GM23338 (cell line): ENCODE results near the gene DDX23.

ENCODE experiments used
- CREB1 ChIP-seq: fragments of 250-450 bp; sonication (Bioruptor Pico); IDR thresholded peaks from 2 replicates; pipeline ENCODE4 v1.5.0; 2020; ENCODE audit warnings: low read depth, mild to moderate bottlenecking, moderate library complexity
- EZH2 ChIP-seq: fragments of 200-600 bp; sonication (generic); IDR thresholded peaks from one replicate; pipeline ENCODE4 v1.8.0; 2017; ENCODE audit warnings: antibody characterized with exemption, mild to moderate bottlenecking, low read depth; ENCODE audit not compliant: unreplicated experiment
- EZH2phosphoT487 ChIP-seq: fragments of 200-600 bp; sonication (generic); IDR thresholded peaks from one replicate; pipeline ENCODE4 v1.8.1; 2018; ENCODE audit warnings: antibody characterized with exemption; ENCODE audit not compliant: unreplicated experiment
- JUNB ChIP-seq: IDR thresholded peaks from one replicate; pipeline ENCODE4 v1.6.1; 2016; ENCODE audit warnings: antibody characterized with exemption; ENCODE audit not compliant: unreplicated experiment
- POLR2AphosphoS5 ChIP-seq: IDR thresholded peaks from 2 replicates; pipeline ENCODE4 v1.6.1; 2016; ENCODE audit warnings: antibody characterized with exemption, low read depth
- ZNF114 ChIP-seq: fragments of 250-450 bp; sonication (Bioruptor Pico); IDR thresholded peaks from 2 replicates; pipeline ENCODE4 v1.5.0; 2020; ENCODE audit warnings: mild to moderate bottlenecking, moderate library complexity
- TF ChIP-seq, protein P1 (sequence below), 2 experiments: fragments of 200-600 bp in 1 of 2; sonication (generic) in 1 of 2; conservative IDR thresholded peaks; 2 replicates each; pipeline versions ENCODE4 v1.5.1 to v1.6.1; 2016 to 2017; ENCODE audit warnings: antibody characterized with exemption in 2 of 2, low read depth in 2 of 2, mild to moderate bottlenecking in 2 of 2, moderate library complexity in 1 of 2
- TF ChIP-seq, protein P2 (sequence below): IDR thresholded peaks from one replicate; pipeline ENCODE4 v1.6.1; 2018; ENCODE audit warnings: antibody characterized with exemption; ENCODE audit not compliant: unreplicated experiment

DNA sequence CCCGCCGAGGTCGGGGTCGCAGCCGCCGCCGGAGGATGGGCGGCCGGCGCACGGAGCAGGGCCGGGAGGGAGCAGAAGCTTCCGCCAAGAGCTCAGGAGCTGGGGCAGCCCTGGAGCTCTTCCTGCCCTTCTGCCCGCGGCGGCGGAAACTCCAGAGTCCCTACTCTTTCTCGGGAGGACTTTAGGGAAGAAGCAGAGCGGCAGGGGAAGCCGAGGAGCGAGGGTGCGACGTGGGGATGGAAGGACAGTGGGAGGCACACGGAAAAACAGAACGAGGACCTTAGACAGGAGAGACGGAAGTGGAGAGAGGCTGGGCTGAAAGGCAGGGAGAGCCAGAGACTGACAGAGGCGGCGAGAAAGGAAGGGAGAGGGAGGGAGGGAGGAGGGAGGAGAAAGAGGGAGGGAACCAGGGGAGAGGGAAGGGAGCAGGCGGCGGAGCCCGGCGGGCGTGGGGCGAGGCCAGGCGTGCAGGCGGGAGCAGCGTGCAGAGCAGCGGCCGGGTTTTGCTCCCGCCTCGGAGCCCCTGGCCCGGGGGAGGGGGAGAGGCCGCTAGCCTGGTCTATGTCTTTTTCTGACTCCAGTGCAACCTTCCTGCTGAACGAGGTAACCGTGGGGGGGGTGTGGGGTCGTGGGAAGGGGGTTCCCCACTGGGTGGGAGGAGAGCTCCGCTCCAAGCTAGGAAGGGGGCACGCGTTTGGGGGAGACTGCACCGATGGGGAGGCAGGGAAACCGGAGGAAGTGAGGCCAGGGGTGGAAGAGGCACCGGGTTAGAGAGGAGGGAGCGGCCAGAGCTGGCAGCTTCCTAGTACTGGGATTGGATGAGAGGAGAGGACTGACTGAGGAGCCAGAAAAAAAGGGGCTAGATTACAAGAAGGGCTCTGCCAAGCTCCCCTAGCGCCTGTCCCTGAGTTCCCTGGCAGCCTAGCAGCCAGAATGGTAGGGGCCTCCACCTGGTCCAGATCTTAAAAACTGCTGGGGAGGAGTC is 36.5 kb downstream of the DDX23 start:
- TF ChIP-seq, protein P1, sequence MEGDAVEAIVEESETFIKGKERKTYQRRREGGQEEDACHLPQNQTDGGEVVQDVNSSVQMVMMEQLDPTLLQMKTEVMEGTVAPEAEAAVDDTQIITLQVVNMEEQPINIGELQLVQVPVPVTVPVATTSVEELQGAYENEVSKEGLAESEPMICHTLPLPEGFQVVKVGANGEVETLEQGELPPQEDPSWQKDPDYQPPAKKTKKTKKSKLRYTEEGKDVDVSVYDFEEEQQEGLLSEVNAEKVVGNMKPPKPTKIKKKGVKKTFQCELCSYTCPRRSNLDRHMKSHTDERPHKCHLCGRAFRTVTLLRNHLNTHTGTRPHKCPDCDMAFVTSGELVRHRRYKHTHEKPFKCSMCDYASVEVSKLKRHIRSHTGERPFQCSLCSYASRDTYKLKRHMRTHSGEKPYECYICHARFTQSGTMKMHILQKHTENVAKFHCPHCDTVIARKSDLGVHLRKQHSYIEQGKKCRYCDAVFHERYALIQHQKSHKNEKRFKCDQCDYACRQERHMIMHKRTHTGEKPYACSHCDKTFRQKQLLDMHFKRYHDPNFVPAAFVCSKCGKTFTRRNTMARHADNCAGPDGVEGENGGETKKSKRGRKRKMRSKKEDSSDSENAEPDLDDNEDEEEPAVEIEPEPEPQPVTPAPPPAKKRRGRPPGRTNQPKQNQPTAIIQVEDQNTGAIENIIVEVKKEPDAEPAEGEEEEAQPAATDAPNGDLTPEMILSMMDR (conservative IDR thresholded peaks at IDR 0.05; ENCODE audit: low read depth in 2 of 2) = no peak
- TF ChIP-seq EZH2 (peak; percentile 48), POLR2AphosphoS5 (no peak), EZH2phosphoT487 (no peak), CREB1 (CRISPR knock-in tag) (no peak), JUNB (no peak), ZNF114 (no peak)
- TF ChIP-seq, protein P2, sequence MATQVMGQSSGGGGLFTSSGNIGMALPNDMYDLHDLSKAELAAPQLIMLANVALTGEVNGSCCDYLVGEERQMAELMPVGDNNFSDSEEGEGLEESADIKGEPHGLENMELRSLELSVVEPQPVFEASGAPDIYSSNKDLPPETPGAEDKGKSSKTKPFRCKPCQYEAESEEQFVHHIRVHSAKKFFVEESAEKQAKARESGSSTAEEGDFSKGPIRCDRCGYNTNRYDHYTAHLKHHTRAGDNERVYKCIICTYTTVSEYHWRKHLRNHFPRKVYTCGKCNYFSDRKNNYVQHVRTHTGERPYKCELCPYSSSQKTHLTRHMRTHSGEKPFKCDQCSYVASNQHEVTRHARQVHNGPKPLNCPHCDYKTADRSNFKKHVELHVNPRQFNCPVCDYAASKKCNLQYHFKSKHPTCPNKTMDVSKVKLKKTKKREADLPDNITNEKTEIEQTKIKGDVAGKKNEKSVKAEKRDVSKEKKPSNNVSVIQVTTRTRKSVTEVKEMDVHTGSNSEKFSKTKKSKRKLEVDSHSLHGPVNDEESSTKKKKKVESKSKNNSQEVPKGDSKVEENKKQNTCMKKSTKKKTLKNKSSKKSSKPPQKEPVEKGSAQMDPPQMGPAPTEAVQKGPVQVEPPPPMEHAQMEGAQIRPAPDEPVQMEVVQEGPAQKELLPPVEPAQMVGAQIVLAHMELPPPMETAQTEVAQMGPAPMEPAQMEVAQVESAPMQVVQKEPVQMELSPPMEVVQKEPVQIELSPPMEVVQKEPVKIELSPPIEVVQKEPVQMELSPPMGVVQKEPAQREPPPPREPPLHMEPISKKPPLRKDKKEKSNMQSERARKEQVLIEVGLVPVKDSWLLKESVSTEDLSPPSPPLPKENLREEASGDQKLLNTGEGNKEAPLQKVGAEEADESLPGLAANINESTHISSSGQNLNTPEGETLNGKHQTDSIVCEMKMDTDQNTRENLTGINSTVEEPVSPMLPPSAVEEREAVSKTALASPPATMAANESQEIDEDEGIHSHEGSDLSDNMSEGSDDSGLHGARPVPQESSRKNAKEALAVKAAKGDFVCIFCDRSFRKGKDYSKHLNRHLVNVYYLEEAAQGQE = no peak
